Upper lobe of left lung (tissue), 4 donors: ENCODE data around the gene FXYD5.

Experiments
- EP300 ChIP-seq, 4 donors: sonication (generic); formaldehyde crosslinking; IDR thresholded peaks; one replicate each; pipeline ENCODE4 v1.5.1; 2017; ENCODE audit warnings: antibody characterized with exemption in 4 of 4, control low read depth in 2 of 4
- POLR2AphosphoS5 ChIP-seq, 2 donors: sonication (generic); formaldehyde crosslinking; IDR thresholded peaks; one replicate each; pipeline ENCODE4 v1.5.1; 2017; ENCODE audit warnings: antibody characterized with exemption in 2 of 2
- TF ChIP-seq, protein P1 (sequence below), 6 experiments: fragments of 450-650 bp in 4 of 6; fragments of 200-600 bp in 2 of 6; sonication (generic) in 2 of 6; IDR thresholded peaks; one replicate each; pipeline ENCODE4 v1.5.1; 2016 to 2019; ENCODE audit warnings: antibody characterized with exemption in 6 of 6

DNA sequence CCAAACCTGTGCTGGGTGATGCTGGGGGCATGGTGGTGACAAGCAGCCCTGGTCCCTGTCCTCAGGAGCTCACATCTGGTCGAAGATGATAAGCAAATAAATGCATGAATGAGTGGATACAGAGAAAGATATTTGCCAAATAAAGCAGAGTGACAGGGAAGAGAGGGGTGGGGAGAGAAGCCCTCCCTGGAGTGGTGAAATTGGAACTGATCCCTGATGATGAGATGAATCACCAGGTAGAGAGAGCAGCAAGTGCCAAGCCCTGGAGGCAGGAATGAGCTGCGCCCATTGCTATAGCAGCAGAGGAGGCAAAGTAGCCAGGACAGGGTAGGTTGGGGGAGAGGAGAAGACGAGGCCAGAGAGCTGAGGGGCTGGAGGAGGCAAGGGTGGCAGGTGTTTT is 13.7 kb downstream of the FXYD5 start:
- no peak for TF ChIP-seq POLR2AphosphoS5 (IDR thresholded peaks at IDR 0.05)
- TF ChIP-seq, protein P1, sequence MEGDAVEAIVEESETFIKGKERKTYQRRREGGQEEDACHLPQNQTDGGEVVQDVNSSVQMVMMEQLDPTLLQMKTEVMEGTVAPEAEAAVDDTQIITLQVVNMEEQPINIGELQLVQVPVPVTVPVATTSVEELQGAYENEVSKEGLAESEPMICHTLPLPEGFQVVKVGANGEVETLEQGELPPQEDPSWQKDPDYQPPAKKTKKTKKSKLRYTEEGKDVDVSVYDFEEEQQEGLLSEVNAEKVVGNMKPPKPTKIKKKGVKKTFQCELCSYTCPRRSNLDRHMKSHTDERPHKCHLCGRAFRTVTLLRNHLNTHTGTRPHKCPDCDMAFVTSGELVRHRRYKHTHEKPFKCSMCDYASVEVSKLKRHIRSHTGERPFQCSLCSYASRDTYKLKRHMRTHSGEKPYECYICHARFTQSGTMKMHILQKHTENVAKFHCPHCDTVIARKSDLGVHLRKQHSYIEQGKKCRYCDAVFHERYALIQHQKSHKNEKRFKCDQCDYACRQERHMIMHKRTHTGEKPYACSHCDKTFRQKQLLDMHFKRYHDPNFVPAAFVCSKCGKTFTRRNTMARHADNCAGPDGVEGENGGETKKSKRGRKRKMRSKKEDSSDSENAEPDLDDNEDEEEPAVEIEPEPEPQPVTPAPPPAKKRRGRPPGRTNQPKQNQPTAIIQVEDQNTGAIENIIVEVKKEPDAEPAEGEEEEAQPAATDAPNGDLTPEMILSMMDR (IDR thresholded peaks at IDR 0.05) = no peak
- no peak for TF ChIP-seq EP300 (IDR thresholded peaks at IDR 0.05)
